ENCODE data around the gene MRLN.
"Not testable (repeated sequence)": the region's sequence is repeated elsewhere in the genome, so short reads cannot be mapped to it uniquely, and the experiment has no call there.

MRLN gene

DNA sequence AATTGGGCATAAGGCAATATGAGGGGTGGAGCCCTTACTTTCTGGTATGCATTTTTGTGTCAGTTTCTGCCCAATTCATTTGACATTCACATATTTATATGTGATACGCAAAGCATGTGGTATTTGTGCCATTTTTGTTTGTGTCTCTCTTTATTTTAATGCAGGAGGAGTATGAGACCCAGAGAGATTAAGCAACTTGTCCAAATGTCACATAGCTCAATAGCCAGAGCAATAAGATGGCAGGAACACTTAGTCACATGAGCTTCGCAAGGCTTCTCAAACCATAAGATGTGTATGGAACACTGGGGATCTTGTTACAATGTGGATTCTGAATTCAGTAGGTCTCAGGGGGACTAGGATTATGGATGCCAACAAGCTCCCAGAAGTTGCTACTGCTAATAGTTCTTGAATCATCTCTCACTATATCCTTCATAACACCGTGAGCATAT is 19.2 kb downstream of the MRLN start:
- TF ChIP-seq, protein P1, sequence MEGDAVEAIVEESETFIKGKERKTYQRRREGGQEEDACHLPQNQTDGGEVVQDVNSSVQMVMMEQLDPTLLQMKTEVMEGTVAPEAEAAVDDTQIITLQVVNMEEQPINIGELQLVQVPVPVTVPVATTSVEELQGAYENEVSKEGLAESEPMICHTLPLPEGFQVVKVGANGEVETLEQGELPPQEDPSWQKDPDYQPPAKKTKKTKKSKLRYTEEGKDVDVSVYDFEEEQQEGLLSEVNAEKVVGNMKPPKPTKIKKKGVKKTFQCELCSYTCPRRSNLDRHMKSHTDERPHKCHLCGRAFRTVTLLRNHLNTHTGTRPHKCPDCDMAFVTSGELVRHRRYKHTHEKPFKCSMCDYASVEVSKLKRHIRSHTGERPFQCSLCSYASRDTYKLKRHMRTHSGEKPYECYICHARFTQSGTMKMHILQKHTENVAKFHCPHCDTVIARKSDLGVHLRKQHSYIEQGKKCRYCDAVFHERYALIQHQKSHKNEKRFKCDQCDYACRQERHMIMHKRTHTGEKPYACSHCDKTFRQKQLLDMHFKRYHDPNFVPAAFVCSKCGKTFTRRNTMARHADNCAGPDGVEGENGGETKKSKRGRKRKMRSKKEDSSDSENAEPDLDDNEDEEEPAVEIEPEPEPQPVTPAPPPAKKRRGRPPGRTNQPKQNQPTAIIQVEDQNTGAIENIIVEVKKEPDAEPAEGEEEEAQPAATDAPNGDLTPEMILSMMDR (IDR thresholded peaks at IDR 0.05; ENCODE audit: insufficient read depth, low read length, poor library complexity, severe bottlenecking), result no peak
- no peak for TF ChIP-seq EZH2phosphoT487 (conservative IDR thresholded peaks at IDR 0.05; ENCODE audit: low read length)
- no peak overlapping the region for H2AFZ ChIP-seq (ENCODE audit: low read depth, low read length, severe bottlenecking)
- no peaks in the 10 kb centered on the region for H3K79me2 ChIP-seq (ENCODE audit: insufficient read depth, low read length)
- H3K9me2 ChIP-seq (replicated peaks; ENCODE audit: insufficient read depth, low read length), result no peaks in the 10 kb centered on the region
- no peaks in the 10 kb centered on the region for H3F3A ChIP-seq (ENCODE audit: insufficient read depth)
- no peaks in the 10 kb centered on the region for H4K20me1 ChIP-seq (ENCODE audit: low read depth, low read length)
- H3K9me3 ChIP-seq (ENCODE audit: insufficient read depth, low read length), result no peaks in the 10 kb centered on the region
- H3K27me3 ChIP-seq (ENCODE audit: low read length), result no peaks in the 10 kb centered on the region
- H3K4me2 ChIP-seq (ENCODE audit: low read depth, low read length, poor library complexity, severe bottlenecking), result no peak overlapping the region
- H3K4me3 ChIP-seq (ENCODE audit: insufficient read depth, low read length, poor library complexity, severe bottlenecking), result no peak overlapping the region
- H3K27ac ChIP-seq (ENCODE audit: low read depth, low read length), result no peak overlapping the region
- H3K36me3 ChIP-seq (ENCODE audit: low read length), result no peaks in the 10 kb centered on the region
- no peak overlapping the region for H3K9ac ChIP-seq (ENCODE audit: low read length)

DNA sequence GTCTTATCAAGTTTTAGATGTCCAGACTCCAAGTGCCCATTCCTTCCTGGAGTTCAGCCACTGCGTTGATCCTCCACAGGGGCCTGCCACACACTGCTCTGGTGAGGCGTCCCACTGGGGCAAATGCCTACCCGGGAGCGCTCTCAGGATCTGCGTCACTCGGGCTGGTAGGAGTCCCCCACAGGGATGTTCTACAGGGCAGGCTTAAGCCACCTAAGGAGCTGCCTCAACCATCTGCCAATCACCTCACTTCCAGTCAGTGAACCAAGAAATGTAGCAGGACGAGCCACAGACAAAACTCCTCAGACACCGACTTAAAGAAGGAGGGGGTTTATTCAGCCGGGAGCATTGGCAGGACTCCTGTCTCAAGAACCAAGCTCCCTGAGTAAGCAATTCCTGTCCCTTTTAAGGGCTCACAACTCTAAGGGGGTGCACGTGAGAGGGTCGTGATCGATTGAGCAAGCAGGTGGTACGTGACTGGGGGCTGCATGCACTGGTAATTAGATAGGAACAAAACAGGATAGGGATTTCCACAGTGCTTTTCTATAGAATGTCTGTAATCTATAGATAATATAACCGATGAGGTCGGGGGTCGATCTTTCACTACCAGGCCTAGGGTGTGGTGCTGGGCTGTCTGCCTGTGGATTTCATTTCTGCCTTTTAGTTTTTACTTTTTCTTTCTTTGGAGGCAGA is 19.8 kb downstream of the MRLN start:
- H3K9ac ChIP-seq (ENCODE audit: low read length); H3K36me3 ChIP-seq (ENCODE audit: low read length); H4K20me1 ChIP-seq (ENCODE audit: low read depth, low read length); H3K9me3 ChIP-seq (ENCODE audit: insufficient read depth, low read length); H3K79me2 ChIP-seq (ENCODE audit: insufficient read depth, low read length); H2AFZ ChIP-seq (ENCODE audit: low read depth, low read length, severe bottlenecking); H3F3A ChIP-seq (ENCODE audit: insufficient read depth); H3K4me3 ChIP-seq (ENCODE audit: insufficient read depth, low read length, poor library complexity, severe bottlenecking); H3K27me3 ChIP-seq (ENCODE audit: low read length); H3K27ac ChIP-seq (ENCODE audit: low read depth, low read length); H3K9me2 ChIP-seq (replicated peaks; ENCODE audit: insufficient read depth, low read length); H3K4me2 ChIP-seq (ENCODE audit: low read depth, low read length, poor library complexity, severe bottlenecking): not testable (repeated sequence)

DNA sequence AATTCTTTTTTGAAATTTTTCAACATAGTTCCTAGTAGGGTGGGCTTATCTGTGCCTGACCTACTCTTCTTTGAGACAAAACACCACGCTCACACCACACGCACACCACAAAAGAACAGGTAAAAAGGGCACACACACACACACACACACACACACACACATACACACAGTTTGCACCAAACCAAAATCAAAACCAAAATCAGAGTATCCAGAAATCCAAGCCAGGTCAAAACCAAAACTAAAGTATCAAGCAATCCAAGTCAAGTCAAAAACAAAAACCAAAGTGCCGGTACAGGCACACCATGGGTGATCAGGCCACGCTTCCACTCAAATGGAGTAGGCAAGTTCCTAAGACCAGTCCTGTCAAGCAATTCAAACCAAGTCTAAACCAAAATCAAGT is 20.4 kb downstream of the MRLN start:
- not testable (repeated sequence) for H3K9ac ChIP-seq (ENCODE audit: low read length); H3K9me3 ChIP-seq (ENCODE audit: insufficient read depth, low read length); H3F3A ChIP-seq (ENCODE audit: insufficient read depth); H3K4me3 ChIP-seq (ENCODE audit: insufficient read depth, low read length, poor library complexity, severe bottlenecking); H4K20me1 ChIP-seq (ENCODE audit: low read depth, low read length); H3K79me2 ChIP-seq (ENCODE audit: insufficient read depth, low read length); H3K9me2 ChIP-seq (replicated peaks; ENCODE audit: insufficient read depth, low read length); H3K4me2 ChIP-seq (ENCODE audit: low read depth, low read length, poor library complexity, severe bottlenecking); H3K27ac ChIP-seq (ENCODE audit: low read depth, low read length); H3K27me3 ChIP-seq (ENCODE audit: low read length); H2AFZ ChIP-seq (ENCODE audit: low read depth, low read length, severe bottlenecking); H3K36me3 ChIP-seq (ENCODE audit: low read length)

DNA sequence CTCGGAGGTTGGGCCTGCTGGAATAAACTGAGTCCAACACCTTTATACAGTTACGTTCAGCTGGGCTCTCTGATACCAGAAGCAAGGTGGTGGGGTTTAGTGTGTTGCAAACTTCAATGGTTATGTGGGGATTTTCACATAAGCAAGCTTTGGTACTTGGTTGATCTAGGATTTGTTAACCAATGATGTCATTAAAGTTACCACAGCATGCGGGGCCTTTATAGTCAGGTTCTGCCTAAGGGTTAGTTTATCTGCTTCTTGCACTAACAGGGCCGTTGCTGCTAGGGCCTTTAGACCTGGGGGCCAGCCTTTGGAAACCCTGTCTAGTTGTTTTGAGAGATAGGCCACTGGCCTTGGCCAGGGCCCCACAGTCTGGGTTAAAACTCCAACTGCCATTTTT is 24.1 kb downstream of the MRLN start:
- not testable (repeated sequence) for H3K27me3 ChIP-seq (ENCODE audit: low read length); H3K36me3 ChIP-seq (ENCODE audit: low read length); H3K9me2 ChIP-seq (replicated peaks; ENCODE audit: insufficient read depth, low read length); H3K9ac ChIP-seq (ENCODE audit: low read length); H3F3A ChIP-seq (ENCODE audit: insufficient read depth); H3K4me3 ChIP-seq (ENCODE audit: insufficient read depth, low read length, poor library complexity, severe bottlenecking); H3K4me2 ChIP-seq (ENCODE audit: low read depth, low read length, poor library complexity, severe bottlenecking); H2AFZ ChIP-seq (ENCODE audit: low read depth, low read length, severe bottlenecking); H3K27ac ChIP-seq (ENCODE audit: low read depth, low read length); H3K9me3 ChIP-seq (ENCODE audit: insufficient read depth, low read length); H3K79me2 ChIP-seq (ENCODE audit: insufficient read depth, low read length); H4K20me1 ChIP-seq (ENCODE audit: low read depth, low read length)
